HG02623 (cell line): ENCODE data around the gene RNF13.

Experiments used
- ATAC-seq: cut with Tn5 transposase; IDR thresholded peaks from one replicate; pipeline ENCODE4 v1.9.1; 2021; ENCODE audit warnings: moderate library complexity; ENCODE audit not compliant: unreplicated experiment

Gene RNF13

GRCh38 chr3:149812606-149813366, at the start of gene RNF13:
TSS of gene RNF13 (plus strand) at chr3:149813215. CDS start at chr3:149846027, 32,812 bp downstream.
- peak; percentile 93 for ATAC-seq

DNA sequence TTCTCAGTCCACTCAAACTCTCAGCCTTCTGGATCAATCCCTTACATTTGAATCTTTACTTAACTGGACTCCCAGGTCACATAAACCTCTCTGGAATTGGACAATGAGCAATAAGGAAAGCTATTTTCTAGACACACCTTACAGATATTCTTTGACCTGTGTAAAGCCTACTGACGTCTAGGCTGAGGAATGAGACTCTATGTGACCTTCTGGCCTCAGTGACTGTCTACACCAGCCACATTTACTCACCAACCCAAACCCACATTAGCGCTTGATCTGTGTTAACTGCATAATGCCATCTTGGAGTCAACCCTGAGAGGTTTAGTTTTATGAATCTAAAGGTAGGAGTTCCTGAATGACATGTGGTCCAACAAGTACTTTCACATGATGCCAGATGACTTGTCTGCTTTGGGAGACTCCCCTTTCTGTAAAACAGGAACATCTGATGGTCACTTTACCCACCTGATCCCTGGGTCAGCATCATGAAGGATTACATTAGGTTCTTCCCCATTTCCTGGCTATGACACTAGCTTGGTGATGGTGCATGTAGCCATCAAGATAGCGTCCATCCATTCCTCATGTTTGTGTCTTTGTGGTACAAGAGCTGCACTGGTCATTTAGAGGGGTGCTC, 49.3 kb upstream of the RNF13 start:
- ATAC-seq = no peak

GRCh38 chr3:149764302-149764701, 48.7 kb upstream of the RNF13 start:
- ATAC-seq = no peak

GRCh38 chr3:149765762-149766334, 47.2 kb upstream of the RNF13 start:
- ATAC-seq = no peak

GRCh38 chr3:149767720-149768119, 45.3 kb upstream of the RNF13 start:
- ATAC-seq = no peak

- no peak for ATAC-seq
Observed at GRCh38 chr3:149768704-149769103, 44.3 kb upstream of the RNF13 start.

DNA sequence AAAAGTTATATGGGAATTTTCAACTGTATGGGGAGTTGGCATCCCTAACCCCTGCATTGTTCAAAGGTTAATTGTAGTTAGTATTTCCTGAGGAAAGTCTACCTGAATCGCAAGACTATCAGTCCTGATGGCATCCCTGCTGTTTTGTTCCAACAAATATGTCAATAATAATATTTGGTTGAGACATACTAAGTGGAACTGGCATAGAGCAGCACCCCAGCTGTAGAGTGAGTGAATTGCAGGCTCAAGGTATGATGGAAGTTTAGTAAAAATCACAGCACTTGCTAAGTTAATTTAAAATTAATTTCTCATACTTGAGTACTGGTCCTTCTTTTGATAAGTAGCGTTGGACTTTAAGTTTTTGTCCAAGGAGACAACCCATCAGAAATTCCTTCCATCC, 42.8 kb upstream of the RNF13 start:
- ATAC-seq = no peak

DNA sequence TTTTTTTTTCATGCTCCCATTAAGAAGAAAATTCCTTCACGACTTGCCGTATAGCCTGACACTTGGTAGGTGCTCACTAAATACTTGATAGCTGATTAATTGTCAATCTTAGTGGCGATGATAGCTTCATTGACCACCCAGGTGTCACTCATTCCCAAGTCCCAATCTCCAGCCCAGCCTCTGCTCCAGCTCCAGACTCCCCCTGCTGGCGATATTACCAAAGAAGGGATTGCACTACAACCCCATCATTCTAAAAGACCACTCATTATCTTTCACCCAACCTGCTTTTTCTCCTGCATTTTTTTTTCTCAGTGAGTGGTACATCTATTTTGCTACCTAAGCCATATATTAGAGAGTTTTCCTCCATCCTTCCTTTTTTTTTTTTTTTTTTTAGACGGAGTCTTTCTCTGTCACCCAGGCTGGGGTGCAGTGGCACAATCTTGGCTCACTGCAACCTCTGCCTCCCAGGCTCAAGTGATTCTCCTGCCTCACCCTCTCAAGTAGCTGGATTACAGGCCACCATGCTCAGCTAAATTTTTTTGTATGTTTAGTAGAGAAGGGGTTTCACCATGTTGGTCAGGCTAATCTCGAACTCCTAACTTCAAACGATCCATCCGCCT, 41.3 kb upstream of the RNF13 start:
- ATAC-seq = no peak

DNA sequence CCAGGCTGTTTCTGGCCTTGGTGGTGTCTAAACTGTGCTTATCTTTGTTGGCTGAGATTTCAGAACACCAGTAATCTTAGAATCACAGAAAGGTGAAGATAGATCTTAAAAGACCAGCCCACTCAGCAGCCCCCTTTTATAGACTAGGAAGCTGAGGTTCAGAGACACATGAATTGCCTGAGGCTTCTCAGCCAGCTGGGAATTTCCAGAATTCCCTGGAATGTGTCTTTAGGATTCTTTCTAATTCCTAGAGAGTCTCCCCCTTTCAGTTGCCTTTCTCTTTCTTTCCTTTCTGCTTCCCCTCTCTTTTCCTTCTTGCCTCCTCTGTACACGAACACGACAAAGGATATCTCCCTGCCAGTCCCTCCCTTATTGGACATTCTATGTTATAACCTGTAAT, 40.2 kb upstream of the RNF13 start:
- ATAC-seq = no peak

DNA sequence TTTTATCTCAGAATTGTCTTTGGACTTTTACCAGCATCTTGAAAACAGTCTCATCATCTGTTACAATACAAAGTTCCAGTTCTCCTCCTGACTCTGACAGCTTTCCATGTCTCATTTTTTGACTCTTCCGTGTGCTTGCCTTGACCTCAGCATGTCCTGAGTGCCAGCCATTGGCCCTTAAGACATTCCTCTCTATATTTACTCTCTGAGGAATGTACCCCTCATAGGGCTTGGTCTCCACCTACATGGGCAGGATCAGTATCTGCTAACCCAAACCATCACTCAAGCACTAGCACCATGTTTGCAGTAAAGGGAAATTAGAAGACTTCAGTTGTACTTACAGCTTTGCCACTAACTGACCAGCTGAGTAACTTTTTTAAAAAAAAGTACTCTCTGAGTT, 36.8 kb upstream of the RNF13 start:
- no peak for ATAC-seq

DNA sequence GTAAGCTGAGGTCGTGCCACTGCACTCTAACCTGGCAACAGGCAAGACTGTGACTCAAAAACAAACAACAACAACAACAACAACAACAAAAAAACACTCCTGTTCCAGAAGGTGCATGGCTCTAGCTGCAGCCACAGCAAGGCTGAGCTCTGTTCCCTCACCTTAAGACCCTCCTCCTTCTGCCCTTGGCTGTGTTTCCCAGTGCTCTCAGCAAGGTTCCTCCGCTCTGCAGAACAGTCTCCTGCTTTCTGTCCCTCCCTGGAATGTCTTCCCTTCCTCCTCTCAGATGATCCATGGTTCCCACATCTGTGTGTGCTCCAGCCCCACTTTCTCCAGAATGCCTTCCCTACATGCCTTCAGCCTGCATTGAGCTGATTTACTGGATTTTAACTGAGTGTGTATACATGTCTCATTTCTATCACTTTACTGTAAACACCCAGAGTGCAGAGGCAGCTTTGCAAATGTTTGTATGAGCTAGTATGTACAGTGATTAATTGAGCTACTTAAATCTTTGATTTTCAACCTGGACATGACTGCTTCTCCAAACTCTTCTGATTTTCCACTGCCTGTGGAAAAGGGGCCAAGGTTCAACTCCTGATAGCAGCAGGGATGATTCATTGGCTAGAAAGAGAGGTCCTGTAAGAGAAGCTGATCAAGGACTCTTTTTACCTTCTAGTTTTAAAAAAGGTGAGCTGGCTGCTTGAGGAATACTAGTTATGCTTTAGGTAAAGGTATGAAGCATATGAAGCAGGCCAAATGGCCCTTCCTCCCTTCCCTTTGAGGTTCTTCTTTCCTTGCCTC, 35.4 kb upstream of the RNF13 start:
- no peak for ATAC-seq

DNA sequence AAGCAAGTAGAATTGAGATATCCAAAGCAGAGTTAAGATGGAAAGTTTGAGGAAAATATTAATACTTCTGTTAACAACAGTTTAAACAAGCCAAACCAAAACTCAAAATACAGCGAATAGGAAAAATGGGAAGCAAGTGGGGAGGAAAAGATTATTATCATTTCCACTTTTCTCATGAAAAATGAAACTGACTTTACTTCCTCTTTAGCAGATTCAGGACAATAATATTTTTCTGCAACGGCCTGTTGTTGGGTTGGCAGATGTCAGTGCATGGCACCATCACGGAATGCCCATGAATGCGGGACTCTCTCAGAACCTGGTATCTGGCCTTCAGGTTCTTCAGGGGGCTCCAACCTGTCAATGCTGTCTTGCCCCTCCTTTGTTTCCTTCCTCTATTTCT, 31.8 kb upstream of the RNF13 start:
- no peak for ATAC-seq

DNA sequence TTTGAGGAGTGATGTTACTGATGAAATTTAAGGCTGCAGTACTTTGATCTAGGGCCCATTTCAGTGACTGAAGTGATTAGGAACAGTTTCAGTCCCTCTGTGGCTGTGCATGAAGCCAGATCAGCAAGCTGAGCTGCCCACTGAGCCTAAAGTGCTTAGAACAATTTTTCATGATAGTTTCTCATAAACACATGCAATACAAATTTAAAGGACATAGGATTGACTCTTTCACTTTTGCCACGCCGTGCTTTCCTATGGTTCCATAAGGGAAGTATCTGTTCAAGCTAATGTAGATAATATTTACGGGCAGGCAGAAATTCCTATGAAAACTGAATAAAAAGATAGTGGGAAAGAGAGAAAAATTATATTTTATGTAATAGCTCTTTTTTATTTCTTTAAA, 31.3 kb upstream of the RNF13 start:
- no peak for ATAC-seq

GRCh38 chr3:149783576-149783975, 29.4 kb upstream of the RNF13 start:
- ATAC-seq = no peak

GRCh38 chr3:149784064-149784704, 28.8 kb upstream of the RNF13 start:
- no peak for ATAC-seq

- ATAC-seq = no peak
Observed at GRCh38 chr3:149790268-149790667, 22.7 kb upstream of the RNF13 start.

- no peak for ATAC-seq
Observed at GRCh38 chr3:149790698-149791097, 22.3 kb upstream of the RNF13 start.

DNA sequence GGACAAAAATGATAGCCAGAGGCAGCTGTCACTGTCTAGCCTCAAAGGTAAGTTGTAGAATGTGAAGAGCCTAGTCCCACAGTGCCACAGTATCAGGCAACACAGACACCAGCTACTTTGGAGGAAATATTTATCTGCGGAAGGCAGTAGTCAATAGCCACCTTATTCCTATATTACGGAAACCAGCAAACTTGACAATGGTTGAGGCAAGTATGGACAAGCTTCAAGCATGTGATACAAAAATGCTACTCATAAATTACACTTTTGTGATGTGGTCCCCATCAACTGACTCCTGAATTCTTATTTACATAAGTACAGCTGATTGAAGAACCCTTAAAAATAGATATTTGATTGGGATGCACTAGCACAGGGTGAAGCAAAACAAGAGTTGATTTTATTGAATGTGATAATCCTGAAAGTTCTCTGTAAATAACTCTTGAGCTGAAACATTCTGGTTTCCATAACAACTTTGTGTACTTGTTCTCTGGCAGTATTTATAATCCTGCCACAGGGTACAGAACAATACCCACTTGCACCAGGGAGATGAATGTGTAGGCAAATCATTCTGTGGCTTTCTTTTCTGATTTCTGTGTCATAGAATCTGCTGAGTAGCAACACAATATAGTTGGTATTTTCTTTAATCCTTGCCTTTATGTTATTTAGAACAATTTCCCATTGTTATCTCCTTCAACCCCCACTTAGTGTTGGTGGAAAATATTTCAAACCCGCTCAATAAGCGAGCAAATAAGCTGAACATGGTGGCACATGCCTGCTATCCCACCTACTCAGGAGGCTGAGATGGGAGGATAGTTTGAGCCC, 20.4 kb upstream of the RNF13 start, which contains the start of gene ANKUB1:
ANKUB1 (minus strand) TSS at position 103 of the 819 bp plus-strand sequence. CDS start 188 bp downstream, outside the sequence.
- ATAC-seq = no peak

DNA sequence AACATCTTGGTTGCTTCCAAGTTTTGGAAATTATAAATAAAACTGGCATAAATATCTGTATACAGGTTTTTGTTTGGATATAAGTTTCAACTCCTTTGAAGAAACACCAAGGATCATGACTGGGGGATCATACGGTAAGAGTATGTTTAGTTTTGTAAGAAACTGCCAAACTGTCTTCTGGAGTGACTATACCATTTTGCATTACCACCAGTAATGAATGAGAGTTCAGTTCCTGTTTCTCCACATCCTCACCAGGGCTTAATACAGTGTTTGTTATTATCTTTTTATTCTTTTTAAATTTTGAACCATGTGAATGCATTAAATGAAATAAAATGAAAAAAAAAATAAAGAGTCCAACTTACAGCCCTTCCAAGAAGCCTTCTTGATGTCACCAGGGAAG, 17.0 kb upstream of the RNF13 start:
- no peak for ATAC-seq

DNA sequence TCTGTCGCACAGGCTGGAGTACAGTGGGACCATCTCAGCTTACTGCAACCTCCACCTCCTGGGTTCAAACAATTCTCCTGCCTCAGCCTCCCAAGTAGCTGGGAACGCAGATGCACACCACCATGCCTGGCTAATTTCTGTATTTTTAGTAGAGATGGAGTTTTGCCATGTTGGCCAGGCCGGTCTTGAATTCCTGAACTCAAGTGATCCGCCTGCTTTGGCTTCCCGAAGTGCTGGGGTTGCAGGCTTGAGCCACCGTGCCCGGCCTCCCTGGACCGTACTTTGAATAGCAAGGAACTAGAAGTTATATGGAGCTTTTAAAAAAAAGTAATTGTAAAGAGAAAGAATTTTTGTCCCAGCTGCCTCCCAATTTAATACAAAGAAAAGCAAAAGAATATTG, 12.3 kb upstream of the RNF13 start:
- no peak for ATAC-seq
